Astrocyte (in vitro differentiated cells and primary cell): ENCODE measurements around the gene SERPINF2. TPM values are rescaled to one million over a fixed set of nuclear protein-coding genes. Genes with fewer than 3 reads are reported as not detected.
A peak's percentile ranks its signal among the peaks of the same experiment; 100 is the strongest.

ENCODE experiments used
- DNase-seq: peaks from one replicate; pipeline ENCODE4 v3.0.0-alpha.2; 2010; ENCODE audit warnings: low read depth
- FAIRE-seq: peaks from 2 replicates; lab custom pipeline; 2011; peaks lifted over from hg19 to GRCh38; lab: Jason Lieb, UNC
- H2AFZ ChIP-seq: 2 replicates; pipeline ENCODE4 v1.6.0; 2012; ENCODE audit warnings: low read depth, low read length, inconsistent platforms
- H3K27ac ChIP-seq: 2 replicates; pipeline ENCODE4 v1.5.1; 2011; ENCODE audit warnings: low read depth, low read length, inconsistent platforms
- H3K27me3 ChIP-seq: 2 replicates; pipeline ENCODE4 v1.6.0; 2011; ENCODE audit warnings: low read length, inconsistent platforms; ENCODE audit not compliant: insufficient read depth
- H3K36me3 ChIP-seq: 2 replicates; pipeline ENCODE4 v1.5.1; 2011; ENCODE audit warnings: low read length, inconsistent platforms; ENCODE audit not compliant: insufficient read depth
- H3K4me1 ChIP-seq: 2 replicates; pipeline ENCODE4 v1.5.1; 2011; ENCODE audit warnings: low read length, inconsistent platforms; ENCODE audit not compliant: insufficient read depth
- H3K4me2 ChIP-seq: 2 replicates; pipeline ENCODE4 v1.6.0; 2012; ENCODE audit warnings: low read length, inconsistent platforms
- H3K4me3 ChIP-seq: 2 replicates; pipeline ENCODE4 v1.5.1; 2011; ENCODE audit warnings: low read depth, mild to moderate bottlenecking, low read length, inconsistent platforms; ENCODE audit not compliant: insufficient read depth
- H3K79me2 ChIP-seq: 2 replicates; pipeline ENCODE4 v1.6.0; 2012; ENCODE audit warnings: mild to moderate bottlenecking, low read length, inconsistent platforms; ENCODE audit not compliant: insufficient read depth
- H3K9ac ChIP-seq: 2 replicates; pipeline ENCODE4 v1.6.0; 2012; ENCODE audit warnings: mild to moderate bottlenecking, low read length, inconsistent platforms
- H3K9me3 ChIP-seq: 2 replicates; pipeline ENCODE4 v1.5.1; 2012; ENCODE audit warnings: low read depth, mild to moderate bottlenecking, low read length, inconsistent platforms; ENCODE audit not compliant: insufficient read depth
- H4K20me1 ChIP-seq: 2 replicates; pipeline ENCODE4 v1.6.0; 2012; ENCODE audit warnings: low read length, inconsistent platforms; ENCODE audit not compliant: insufficient read depth
- H3K27ac Mint-ChIP-seq: one replicate; pipeline ENCODE4 v1.8.0; 2021; ENCODE audit warnings: mild to moderate bottlenecking, mixed read lengths; ENCODE audit not compliant: unreplicated experiment
- H3K27me3 Mint-ChIP-seq: one replicate; pipeline ENCODE4 v1.8.0; 2021; ENCODE audit warnings: low read depth, mixed read lengths; ENCODE audit not compliant: unreplicated experiment
- H3K36me3 Mint-ChIP-seq: one replicate; pipeline ENCODE4 v1.8.0; 2021; ENCODE audit warnings: low read depth, mixed read lengths; ENCODE audit not compliant: unreplicated experiment
- H3K4me1 Mint-ChIP-seq: one replicate; pipeline ENCODE4 v1.8.0; 2021; ENCODE audit warnings: low read depth, mixed read lengths; ENCODE audit not compliant: unreplicated experiment
- H3K4me3 Mint-ChIP-seq: one replicate; pipeline ENCODE4 v1.8.0; 2021; ENCODE audit warnings: mild to moderate bottlenecking, moderate library complexity, mixed read lengths; ENCODE audit not compliant: unreplicated experiment
- H3K9me3 Mint-ChIP-seq: one replicate; pipeline ENCODE4 v1.8.0; 2021; ENCODE audit warnings: mild to moderate bottlenecking, mixed read lengths; ENCODE audit not compliant: unreplicated experiment
- CTCF ChIP-seq: IDR thresholded peaks from 2 replicates; pipeline ENCODE4 v1.5.1; 2011; ENCODE audit warnings: low read depth, mild to moderate bottlenecking, inconsistent platforms, low read length, moderate library complexity; ENCODE audit not compliant: insufficient read depth
- EZH2 ChIP-seq: IDR thresholded peaks from 2 replicates; pipeline ENCODE4 v1.6.1; 2012; ENCODE audit warnings: mild to moderate bottlenecking, low read length, inconsistent platforms; ENCODE audit not compliant: insufficient read depth
- total RNA-seq: library from RNA; stranded (reverse); gene quantifications from 2 replicates; pipeline ENCODE4 v1.2.1, GENCODE V29; 2021

The SERPINF2 gene
- total RNA-seq, 1 donor from 2014 or later: 0.11 TPM

DNA sequence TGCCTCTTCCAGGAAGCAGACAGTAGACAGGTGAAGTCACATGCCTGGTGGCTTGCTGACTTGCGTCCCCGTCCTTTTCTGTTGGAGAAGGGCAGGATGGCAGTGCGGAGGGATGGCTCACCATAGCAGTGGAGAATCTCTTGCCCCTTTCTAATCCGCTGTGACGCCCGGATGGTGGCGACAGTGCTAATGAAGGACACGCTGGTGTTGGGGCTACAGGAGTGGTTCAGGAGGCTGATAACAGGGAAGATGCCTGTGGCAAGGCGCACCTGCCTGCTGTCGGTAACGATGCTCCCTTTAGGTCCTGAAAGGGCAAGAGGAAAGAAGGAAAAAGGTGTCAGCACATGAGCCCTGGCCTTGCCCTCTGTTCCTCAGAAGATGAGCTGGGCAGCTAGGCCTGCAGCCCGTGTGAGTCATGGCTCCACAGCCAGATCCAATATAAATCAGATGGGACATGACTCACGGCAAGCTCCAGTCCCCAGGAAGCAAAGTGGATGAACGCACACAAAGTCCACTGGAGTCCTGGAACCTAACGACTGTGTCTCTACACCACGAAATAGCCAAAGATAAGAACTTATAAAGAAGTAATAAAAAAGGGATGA lies 44.7 kb downstream of the SERPINF2 start:
- Histone ChIP-seq H3K9ac (peak overlapping the region; percentile 25), H3K27me3 (no peaks in the 10 kb centered on the region), H4K20me1 (peaks cover 5% of the 10 kb centered on the region), H2AFZ (no peak overlapping the region), H3K9me3 (no peaks in the 10 kb centered on the region), H3K27ac (peak overlapping the region; percentile 61), H3K36me3 (peaks cover 8% of the 10 kb centered on the region), H3K4me3 (no peak overlapping the region), H3K4me1 (peaks cover 18% of the 10 kb centered on the region), H3K79me2 (no peaks in the 10 kb centered on the region), H3K4me2 (peak overlapping the region; percentile 51)
- Mint-ChIP-seq H3K4me3 (no peak overlapping the region), H3K27ac (peak overlapping the region; percentile 11), H3K9me3 (no peaks in the 10 kb centered on the region), H3K27me3 (no peaks in the 10 kb centered on the region), H3K36me3 (peaks cover 8% of the 10 kb centered on the region), H3K4me1 (peaks cover 25% of the 10 kb centered on the region)
- DNase-seq (peak; percentile 92), FAIRE-seq (peak; percentile 99)
- TF ChIP-seq CTCF (no peak), EZH2 (no peak)

DNA sequence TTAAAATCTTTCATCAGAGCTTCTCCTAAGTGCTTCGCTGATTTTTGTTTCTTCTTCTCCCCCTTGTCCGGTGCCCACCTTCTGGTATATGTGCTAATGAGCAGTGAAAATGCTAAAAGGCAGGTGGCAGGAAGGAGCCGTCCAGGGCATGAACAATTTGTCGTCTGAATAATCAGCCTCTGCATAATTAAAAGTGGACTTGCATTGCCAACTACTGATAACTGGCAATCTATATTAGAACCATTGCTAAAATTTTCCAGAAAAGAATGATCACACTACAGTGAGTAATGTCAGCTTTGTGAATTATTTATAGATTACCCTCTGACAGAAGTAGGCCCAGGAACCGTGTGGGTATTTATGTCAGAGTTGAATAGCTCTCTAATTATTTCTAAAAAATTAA lies 47.3 kb downstream of the SERPINF2 start:
- Histone ChIP-seq H3K4me3 (no peak overlapping the region), H3K27ac (no peak overlapping the region), H3K36me3 (peaks cover 8% of the 10 kb centered on the region), H3K9me3 (no peaks in the 10 kb centered on the region), H3K27me3 (no peaks in the 10 kb centered on the region), H2AFZ (no peak overlapping the region), H4K20me1 (peaks cover 12% of the 10 kb centered on the region), H3K9ac (no peak overlapping the region), H3K4me2 (no peak overlapping the region), H3K4me1 (peaks cover 11% of the 10 kb centered on the region), H3K79me2 (no peaks in the 10 kb centered on the region)
- no peak for TF ChIP-seq EZH2
- no peak for TF ChIP-seq CTCF
- Mint-ChIP-seq H3K36me3 (peaks cover 3% of the 10 kb centered on the region), H3K27me3 (no peaks in the 10 kb centered on the region), H3K4me1 (peaks cover 18% of the 10 kb centered on the region), H3K4me3 (no peak overlapping the region), H3K9me3 (no peaks in the 10 kb centered on the region), H3K27ac (peak overlapping the region; percentile 14)
- DNase-seq: no peak
- FAIRE-seq: no peak
